PFSK-1 (cell line): ENCODE measurements around the gene USP32.

Experiments
- POLR2AphosphoS5 ChIP-seq: IDR thresholded peaks from 2 replicates; pipeline ENCODE4 v1.6.1; 2012; ENCODE audit warnings: low read depth, mild to moderate bottlenecking, control low read depth, low read length, moderate library complexity
- REST ChIP-seq, 2 experiments: IDR thresholded peaks; 2 replicates each; pipeline versions ENCODE4 v1.6.1 to v1.8.0; 2011 to 2012; ENCODE audit warnings: low read depth in 2 of 2, low read length in 2 of 2, control low read depth in 1 of 2, inconsistent platforms in 1 of 2, mild to moderate bottlenecking in 1 of 2, moderate library complexity in 1 of 2; ENCODE audit not compliant: insufficient read depth in 1 of 2
- SIN3A ChIP-seq: IDR thresholded peaks from 2 replicates; pipeline ENCODE4 v1.6.1; 2012; ENCODE audit warnings: mild to moderate bottlenecking, low read length, moderate library complexity, borderline replicate concordance; ENCODE audit not compliant: insufficient read depth
- TAF1 ChIP-seq: IDR thresholded peaks from 2 replicates; pipeline ENCODE4 v1.6.1; 2012; ENCODE audit warnings: low read length, control low read depth, borderline replicate concordance; ENCODE audit not compliant: insufficient read depth

- TF ChIP-seq POLR2AphosphoS5, result no peak
- TF ChIP-seq REST (IDR thresholded peaks at IDR 0.05; ENCODE audit: insufficient read depth in 1 of 2, low read depth in 2 of 2, low read length in 2 of 2), result no peak
- TF ChIP-seq SIN3A, result no peak
- TF ChIP-seq TAF1, result no peak
Observed at GRCh38 chr17:60383379-60383778, 8.6 kb downstream of the USP32 start.
